K562 (cell line): ENCODE results near the gene ABI2. TPM values are rescaled to one million over a fixed set of nuclear protein-coding genes. Genes with fewer than 3 reads are reported as not detected.

Source experiments
- ATAC-seq: fragments of 200-7000 bp; cut with Tn5 transposase; 3 replicates; pipeline ENCODE4 v1.9.1; 2020; ENCODE audit warnings: moderate library complexity
- BruUV-seq: library from RNA; stranded (reverse); fragments of 400-500 nt; replicated peaks from 2 replicates; lab custom pipeline; 2021; lab: Mats Ljungman, UMichigan
- CTCF ChIA-PET: fragments of 300-600 bp; formaldehyde crosslinking; extraction: SDS; loops from one replicate; lab custom pipeline; 2021; ENCODE audit warnings: low intra/inter-chr PET ratio; lab: Yijun Ruan, JAX
- POLR2A ChIA-PET: fragments of 300-600, 350-650 bp; sonication (Branson Sonifier 250); formaldehyde crosslinking; extraction: SDS; loops from one replicate; lab custom pipeline; 2021; ENCODE audit warnings: antibody characterized with exemption, inconsistent platforms; lab: Yijun Ruan, JAX
- DNase-seq, 4 experiments: peaks; one replicate each; pipeline versions ENCODE4 v3.0.0 to v3.0.0-alpha.2; 2011 to 2018; ENCODE audit warnings: low spot score in 3 of 4, mixed read lengths in 3 of 4; ENCODE audit errors: extremely low read depth in 1 of 4
- FAIRE-seq: peaks from 2 replicates; lab custom pipeline; 2011; peaks lifted over from hg19 to GRCh38; lab: Jason Lieb, UNC
- H2AFZ ChIP-seq: 2 replicates; pipeline ENCODE4 v1.6.0; 2011; ENCODE audit warnings: low read depth, low read length, control low read depth, inconsistent platforms
- H3K27ac ChIP-seq: fragments of 200-600 bp; 3 replicates; pipeline ENCODE4 v1.8.0; 2011; ENCODE audit warnings: low read depth, mild to moderate bottlenecking, control low read depth, inconsistent platforms, low read length, moderate library complexity, mixed read lengths; ENCODE audit errors: extremely low read depth
- H3K27me3 ChIP-seq, 2 experiments: fragments of 300-600 bp in 1 of 2; 2 replicates in 1 of 2; 3 replicates in 1 of 2; pipeline versions ENCODE4 v1.6.0 to v1.8.0; 2011; ENCODE audit warnings: inconsistent platforms in 2 of 2, low read length in 2 of 2, mild to moderate bottlenecking in 1 of 2, mixed read lengths in 1 of 2, moderate library complexity in 1 of 2; ENCODE audit not compliant: control insufficient read depth in 2 of 2, insufficient read depth in 2 of 2
- H3K36me3 ChIP-seq: fragments of 300-600 bp; 3 replicates; pipeline ENCODE4 v1.8.0; 2011; ENCODE audit warnings: mild to moderate bottlenecking, low read length, inconsistent platforms; ENCODE audit not compliant: control insufficient read depth, insufficient read depth
- H3K4me1 ChIP-seq, 2 experiments: fragments of 200-600 bp in 1 of 2; replicated peaks in 1 of 2; 2 replicates in 1 of 2; 3 replicates in 1 of 2; pipeline versions ENCODE4 v1.5.1 to v1.8.0; 2011; ENCODE audit warnings: inconsistent platforms in 2 of 2, low read length in 2 of 2, mild to moderate bottlenecking in 1 of 2, mixed read lengths in 1 of 2, moderate library complexity in 1 of 2; ENCODE audit not compliant: control insufficient read depth in 2 of 2, insufficient read depth in 2 of 2
- H3K4me2 ChIP-seq: 2 replicates; pipeline ENCODE4 v1.6.1; 2011; ENCODE audit warnings: low read length, control low read depth, inconsistent platforms, mixed read lengths; ENCODE audit not compliant: insufficient read depth
- H3K4me3 ChIP-seq: fragments of 200-600 bp; sonication (generic), shearing (Covaris generic); 2 replicates; pipeline ENCODE4 v1.5.1; 2016; ENCODE audit warnings: control low read depth, inconsistent platforms
- H3K79me2 ChIP-seq: fragments of 200-600 bp; 3 replicates; pipeline ENCODE4 v1.8.0; 2011; ENCODE audit warnings: low read length, inconsistent platforms; ENCODE audit not compliant: control insufficient read depth, insufficient read depth
- H3K9ac ChIP-seq, 2 experiments: 2 replicates each; pipeline versions ENCODE4 v1.6.0 to v1.6.1; 2011; ENCODE audit warnings: low read depth in 2 of 2, low read length in 2 of 2, control low read depth in 1 of 2, inconsistent platforms in 1 of 2, mild to moderate bottlenecking in 1 of 2, mixed read lengths in 1 of 2; ENCODE audit not compliant: insufficient read depth in 1 of 2
- H3K9me1 ChIP-seq: one replicate; pipeline ENCODE4 v1.6.0; 2011; ENCODE audit warnings: inconsistent platforms, mild to moderate bottlenecking, low read length, moderate library complexity; ENCODE audit not compliant: control insufficient read depth, insufficient read depth
- H3K9me3 ChIP-seq: replicated peaks from 2 replicates; pipeline ENCODE4 v1.5.1; 2011; ENCODE audit warnings: low read depth, low read length, inconsistent platforms; ENCODE audit not compliant: control insufficient read depth, insufficient read depth
- H4K20me1 ChIP-seq: replicated peaks from 2 replicates; pipeline ENCODE4 v1.6.1; 2011; ENCODE audit warnings: low read length, inconsistent platforms, mixed read lengths; ENCODE audit not compliant: control insufficient read depth, insufficient read depth
- KHSRP ChIP-seq: fragments of 450-650 bp; IDR thresholded peaks from 2 replicates; pipeline ENCODE4 v1.6.1; 2017
- MAZ ChIP-seq, 2 experiments: fragments of 450-650 bp in 1 of 2; sonication (generic) in 1 of 2; formaldehyde crosslinking; IDR thresholded peaks in 1 of 2; conservative IDR thresholded peaks in 1 of 2; 2 replicates each; pipeline versions ENCODE4 v1.4.0 to v1.5.0; 2020; ENCODE audit warnings: mild to moderate bottlenecking in 1 of 2, missing genetic modification reagents in 1 of 2
- MED1 ChIP-seq: sonication (generic); formaldehyde crosslinking; IDR thresholded peaks from 2 replicates; pipeline ENCODE4 v1.8.1; 2023; ENCODE audit warnings: missing genetic modification reagents, borderline replicate concordance
- NBN ChIP-seq: fragments of 450-650 bp; IDR thresholded peaks from 2 replicates; pipeline ENCODE4 v1.6.1; 2016; ENCODE audit warnings: low read depth, mild to moderate bottlenecking
- NFYB ChIP-seq: IDR thresholded peaks from 2 replicates; pipeline ENCODE4 v1.6.1; 2011; ENCODE audit warnings: mild to moderate bottlenecking, moderate library complexity; ENCODE audit not compliant: insufficient read length; ENCODE audit errors: extremely low read depth
- ZBED1 ChIP-seq: IDR thresholded peaks from 2 replicates; pipeline ENCODE4 v1.6.1; 2014
- ZNF316 ChIP-seq: fragments of 450-650 bp; IDR thresholded peaks from 2 replicates; pipeline ENCODE4 v1.6.1; 2016
- ZNF696 ChIP-seq: fragments of 250-450 bp; sonication (Bioruptor Pico); conservative IDR thresholded peaks from 2 replicates; pipeline ENCODE4 v1.4.0; 2020; ENCODE audit warnings: mild to moderate bottlenecking, moderate library complexity
- WGBS: fragments of 100-300 bp; shearing (Covaris generic); methylation state at CpG from one replicate; pipeline ENCODE4 v1.1.6; 2016; ENCODE audit warnings: low coverage, mixed read lengths; ENCODE audit not compliant: insufficient coverage; ENCODE audit errors: missing lambda C conversion rate; 5-methylcytosine and 5-hydroxymethylcytosine counted together
- in situ Hi-C: fragments of 300-500 bp; cut with MboI; formaldehyde crosslinking; loops from 4 replicates; pipeline ENCODE4 v1.15.0; 2018; ENCODE audit warnings: inconsistent platforms, mixed read lengths
- intact Hi-C: fragments of 100-400 bp; cut with micrococcal nuclease; formaldehyde crosslinking; loops from 2 replicates; pipeline ENCODE4 v1.14.2; 2022
- polyA plus RNA-seq, 8 experiments: library from polyadenylated mRNA; depleted of rRNA in 4 of 8; stranded (reverse) in 5 of 8; unstranded in 3 of 8; fragments of >200 nt; fragmentation: Nextera tagmentation in 2 of 8; fragmentation: Illumina TruSeq in 1 of 8; extraction: Ambion mirVana in 2 of 8; extraction: Trizol in 1 of 8; gene quantifications; 2 replicates each; pipeline versions ENCODE4 v1.2.1 to v1.2.3, GENCODE V29; 2011 to 2014; ENCODE audit warnings: inconsistent platforms in 1 of 8, missing spikeins in 1 of 8
- total RNA-seq, 7 experiments: library from RNA; depleted of rRNA in 6 of 7; stranded (reverse); fragments of >200 nt in 6 of 7; fragmentation: Illumina TruSeq in 2 of 7; extraction: Trizol in 2 of 7; gene quantifications; 2 replicates each; pipeline versions ENCODE4 v1.2.1 to v1.2.3, GENCODE V29; 2011 to 2021; ENCODE audit warnings: low replicate concordance in 1 of 7
- TF ChIP-seq, protein P1 (sequence below): fragments of 250-450 bp; sonication (Bioruptor Pico); IDR thresholded peaks from 2 replicates; pipeline ENCODE4 v1.8.0; 2022; ENCODE audit warnings: inconsistent platforms

The ABI2 gene
- total and polyA plus RNA-seq, 9 of the 15 experiments (the other 6 are each of a cell fraction or from before 2014, with no cell fraction given): 5.3 to 24.3 (median 12.2) TPM

DNA sequence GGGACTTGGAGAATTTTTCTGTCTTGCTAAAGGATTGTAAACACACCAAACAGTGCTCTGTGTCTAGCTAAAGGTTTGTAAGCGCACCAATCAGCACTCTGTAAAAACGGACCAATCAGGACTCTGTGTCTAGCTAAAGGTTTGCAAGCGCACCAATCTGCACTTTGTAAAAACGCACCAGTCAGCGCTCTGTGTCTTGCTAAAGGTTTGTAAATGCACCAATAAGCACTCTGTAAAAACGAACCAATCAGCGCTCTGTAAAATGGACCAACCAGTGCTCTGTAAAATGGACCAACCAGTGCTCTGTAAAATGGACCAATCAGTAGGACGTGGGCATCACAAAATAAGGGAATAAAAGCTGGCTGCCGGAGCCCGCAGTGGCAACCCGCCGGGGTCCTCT lies 16.5 kb downstream of the ABI2 start:
- ChIA-PET POLR2A (no interaction called here), CTCF (no interaction called here)
- Histone ChIP-seq H3K36me3 (no peaks in the 10 kb centered on the region), H2AFZ (no peak overlapping the region), H4K20me1 (no peaks in the 10 kb centered on the region), H3K27ac (no peak overlapping the region), H3K9me1 (no peaks in the 10 kb centered on the region), H3K4me3 (no peak overlapping the region), H3K9me3 (no peaks in the 10 kb centered on the region), H3K4me1 (peaks cover 4 to 16% of the 10 kb centered on the region in 2 experiments; a peak in 3 of 5 replicates), H3K9ac (no peak overlapping the region), H3K79me2 (0 out of 3 replicates have a peak, but pooled peaks cover 7% of the 10 kb centered on the region), H3K4me2 (no peak overlapping the region), H3K27me3 (no peaks in the 10 kb centered on the region)
- TF ChIP-seq ZNF696 (no peak), NFYB (peak; percentile 42), NBN (no peak), KHSRP (no peak), ZNF316 (0 out of 2 replicates have a peak, but pooled peaks have one; percentile 26), MED1 (CRISPR knock-in tag) (no peak), MAZ (CRISPR knock-in tag; conservative IDR thresholded peaks at IDR 0.05 in 1 of 2, IDR thresholded peaks at IDR 0.05 in 1 of 2) (no peak), ZBED1 (no peak)
- TF ChIP-seq, protein P1, sequence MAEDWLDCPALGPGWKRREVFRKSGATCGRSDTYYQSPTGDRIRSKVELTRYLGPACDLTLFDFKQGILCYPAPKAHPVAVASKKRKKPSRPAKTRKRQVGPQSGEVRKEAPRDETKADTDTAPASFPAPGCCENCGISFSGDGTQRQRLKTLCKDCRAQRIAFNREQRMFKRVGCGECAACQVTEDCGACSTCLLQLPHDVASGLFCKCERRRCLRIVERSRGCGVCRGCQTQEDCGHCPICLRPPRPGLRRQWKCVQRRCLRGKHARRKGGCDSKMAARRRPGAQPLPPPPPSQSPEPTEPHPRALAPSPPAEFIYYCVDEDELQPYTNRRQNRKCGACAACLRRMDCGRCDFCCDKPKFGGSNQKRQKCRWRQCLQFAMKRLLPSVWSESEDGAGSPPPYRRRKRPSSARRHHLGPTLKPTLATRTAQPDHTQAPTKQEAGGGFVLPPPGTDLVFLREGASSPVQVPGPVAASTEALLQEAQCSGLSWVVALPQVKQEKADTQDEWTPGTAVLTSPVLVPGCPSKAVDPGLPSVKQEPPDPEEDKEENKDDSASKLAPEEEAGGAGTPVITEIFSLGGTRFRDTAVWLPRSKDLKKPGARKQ (CRISPR knock-in tag): no peak
- no peak for FAIRE-seq
- in situ Hi-C loops: no loop called here
- WGBS: 92% methylated on average over 6 of the region's 12 CpGs
- intact Hi-C loops: no loop called here
- DNase-seq: no peak
- ATAC-seq: no peak
- no TSS peak for BruUV-seq
